ENCODE measurements around the gene FAM221B.

The FAM221B gene

DNA sequence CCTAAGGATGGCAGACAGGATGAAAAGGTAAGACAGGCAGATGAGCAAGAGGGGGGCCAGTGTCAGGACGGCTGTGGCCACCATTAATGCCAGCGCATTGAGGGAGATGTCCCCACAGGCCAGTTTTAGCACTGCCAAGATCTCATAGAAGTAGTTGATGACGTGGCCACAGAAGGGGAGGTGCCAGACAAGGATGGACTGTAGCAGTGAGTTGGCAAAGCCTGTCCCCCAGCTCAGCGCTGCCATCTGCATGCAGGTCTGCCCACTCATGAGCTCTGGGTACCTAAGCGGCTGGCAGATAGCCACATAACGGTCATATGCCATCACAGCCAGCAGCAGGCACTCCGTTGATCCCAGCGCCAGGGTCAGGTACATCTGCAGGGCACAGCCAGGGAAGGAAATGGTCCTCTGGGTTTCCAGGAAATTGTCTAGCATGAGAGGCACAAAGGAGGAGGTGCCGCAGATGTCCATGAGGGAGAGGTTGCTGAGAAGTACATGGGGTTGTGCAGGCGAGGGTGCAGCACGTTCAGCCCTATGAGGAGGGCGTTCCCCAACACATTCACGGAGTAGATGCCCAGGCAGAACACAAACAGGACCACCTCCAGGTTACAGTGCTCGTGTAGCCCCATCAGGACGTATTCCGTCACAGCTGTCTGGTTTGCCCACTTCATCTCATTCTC is 30.9 kb upstream of the FAM221B start:
- in situ Hi-C loops (cut with HindIII; ENCODE audit: low pct_ligation_motif_present, low sequenced_read_pairs): no loop called here
- TF ChIP-seq, protein P1, sequence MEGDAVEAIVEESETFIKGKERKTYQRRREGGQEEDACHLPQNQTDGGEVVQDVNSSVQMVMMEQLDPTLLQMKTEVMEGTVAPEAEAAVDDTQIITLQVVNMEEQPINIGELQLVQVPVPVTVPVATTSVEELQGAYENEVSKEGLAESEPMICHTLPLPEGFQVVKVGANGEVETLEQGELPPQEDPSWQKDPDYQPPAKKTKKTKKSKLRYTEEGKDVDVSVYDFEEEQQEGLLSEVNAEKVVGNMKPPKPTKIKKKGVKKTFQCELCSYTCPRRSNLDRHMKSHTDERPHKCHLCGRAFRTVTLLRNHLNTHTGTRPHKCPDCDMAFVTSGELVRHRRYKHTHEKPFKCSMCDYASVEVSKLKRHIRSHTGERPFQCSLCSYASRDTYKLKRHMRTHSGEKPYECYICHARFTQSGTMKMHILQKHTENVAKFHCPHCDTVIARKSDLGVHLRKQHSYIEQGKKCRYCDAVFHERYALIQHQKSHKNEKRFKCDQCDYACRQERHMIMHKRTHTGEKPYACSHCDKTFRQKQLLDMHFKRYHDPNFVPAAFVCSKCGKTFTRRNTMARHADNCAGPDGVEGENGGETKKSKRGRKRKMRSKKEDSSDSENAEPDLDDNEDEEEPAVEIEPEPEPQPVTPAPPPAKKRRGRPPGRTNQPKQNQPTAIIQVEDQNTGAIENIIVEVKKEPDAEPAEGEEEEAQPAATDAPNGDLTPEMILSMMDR (IDR thresholded peaks at IDR 0.05; ENCODE audit: low read depth, low read length, missing control alignments): peak; percentile 19

DNA sequence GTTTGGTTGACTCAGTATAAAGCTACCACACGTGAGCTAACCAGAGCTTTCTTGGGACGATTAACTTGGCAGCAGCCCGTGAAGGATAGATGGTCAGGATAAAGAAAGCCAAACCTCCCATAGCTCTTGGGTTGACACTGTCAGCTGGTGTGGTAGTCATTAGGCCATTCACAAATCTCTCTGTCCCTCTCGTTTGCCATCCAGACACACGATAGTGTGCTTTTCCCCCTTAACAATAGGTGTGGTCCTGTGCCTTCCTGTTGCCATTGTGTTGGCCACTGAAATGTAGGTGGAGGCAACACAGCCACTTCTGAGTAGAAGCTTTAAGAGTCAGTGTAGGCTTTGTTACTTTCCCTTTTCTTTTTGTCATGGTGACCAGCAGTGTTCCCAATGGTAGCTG is 29.9 kb upstream of the FAM221B start:
- in situ Hi-C loops (cut with HindIII; ENCODE audit: low pct_ligation_motif_present, low sequenced_read_pairs): no loop called here
- H3K4me3 ChIP-seq (ENCODE audit: low read depth, low read length): no peak overlapping the region
- TF ChIP-seq, protein P1 (IDR thresholded peaks at IDR 0.05; ENCODE audit: low read depth, low read length, missing control alignments): no peak
- H3K36me3 ChIP-seq (replicated peaks): no peaks in the 10 kb centered on the region
- H3K27ac ChIP-seq: no peak overlapping the region
- DNase-seq: no peak
- peaks cover 1% of the 10 kb centered on the region for H3K27me3 ChIP-seq (replicated peaks)

More for the DNA sequence above, 30.9 kb upstream of the FAM221B start:
- no peaks in the 10 kb centered on the region for H3K36me3 ChIP-seq (replicated peaks)
- no peak overlapping the region for H3K4me3 ChIP-seq (ENCODE audit: low read depth, low read length)
- peaks cover 1% of the 10 kb centered on the region for H3K27me3 ChIP-seq (replicated peaks)
- no peak overlapping the region for H3K27ac ChIP-seq
- DNase-seq: no peak

DNA sequence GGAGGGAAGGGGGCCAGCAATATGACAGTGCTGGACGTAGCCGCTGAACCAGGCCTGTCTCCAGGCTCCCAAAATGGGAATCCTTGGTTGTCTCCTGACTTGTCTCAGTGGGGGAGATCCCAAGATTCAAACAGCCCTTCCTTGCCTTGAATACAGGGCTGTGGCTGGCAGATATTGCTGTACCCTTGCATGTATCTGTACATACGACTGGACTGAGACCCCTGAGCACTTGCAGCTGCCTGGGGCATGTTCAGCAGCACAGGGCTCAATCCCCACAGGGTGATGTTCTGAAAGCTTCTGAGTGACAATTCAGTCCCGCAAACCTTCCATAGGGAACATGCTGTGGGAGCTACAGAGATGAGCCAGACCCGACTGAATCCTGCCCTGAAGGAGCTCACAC is 28.4 kb upstream of the FAM221B start:
- H3K4me3 ChIP-seq (ENCODE audit: low read depth, low read length): no peak overlapping the region
- in situ Hi-C loops (cut with HindIII; ENCODE audit: low pct_ligation_motif_present, low sequenced_read_pairs): no loop called here
- TF ChIP-seq, protein P1 (IDR thresholded peaks at IDR 0.05; ENCODE audit: low read depth, low read length, missing control alignments): no peak
- no peaks in the 10 kb centered on the region for H3K36me3 ChIP-seq (replicated peaks)
- no peak for DNase-seq
- peaks cover 1% of the 10 kb centered on the region for H3K27me3 ChIP-seq (replicated peaks)
- H3K27ac ChIP-seq: no peak overlapping the region

DNA sequence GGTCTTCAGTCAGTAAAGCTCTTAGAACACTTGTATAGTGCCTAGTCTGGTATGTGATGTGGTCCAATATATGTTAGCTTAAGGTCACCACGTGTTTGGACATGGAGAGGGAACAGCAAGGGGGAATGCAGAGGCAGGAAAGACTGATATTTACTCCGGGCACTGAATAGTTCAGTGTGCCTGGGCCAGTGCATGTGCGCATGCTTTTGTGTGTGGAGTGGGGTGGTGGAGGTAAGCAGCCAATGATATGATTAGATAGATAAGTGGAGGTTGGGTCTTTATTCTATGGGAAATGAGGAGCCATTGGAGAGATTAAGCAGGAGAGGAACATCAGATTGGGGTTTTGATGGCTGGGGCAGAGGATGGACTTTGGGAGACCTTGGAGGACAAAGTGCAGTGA is 27.7 kb upstream of the FAM221B start:
- Histone ChIP-seq H3K27me3 (replicated peaks) (no peaks in the 10 kb centered on the region), H3K36me3 (replicated peaks) (no peaks in the 10 kb centered on the region), H3K4me3 (ENCODE audit: low read depth, low read length) (no peak overlapping the region), H3K27ac (no peak overlapping the region)
- in situ Hi-C loops (cut with HindIII; ENCODE audit: low pct_ligation_motif_present, low sequenced_read_pairs): no loop called here
- TF ChIP-seq, protein P1 (IDR thresholded peaks at IDR 0.05; ENCODE audit: low read depth, low read length, missing control alignments): no peak
- no peak for DNase-seq

DNA sequence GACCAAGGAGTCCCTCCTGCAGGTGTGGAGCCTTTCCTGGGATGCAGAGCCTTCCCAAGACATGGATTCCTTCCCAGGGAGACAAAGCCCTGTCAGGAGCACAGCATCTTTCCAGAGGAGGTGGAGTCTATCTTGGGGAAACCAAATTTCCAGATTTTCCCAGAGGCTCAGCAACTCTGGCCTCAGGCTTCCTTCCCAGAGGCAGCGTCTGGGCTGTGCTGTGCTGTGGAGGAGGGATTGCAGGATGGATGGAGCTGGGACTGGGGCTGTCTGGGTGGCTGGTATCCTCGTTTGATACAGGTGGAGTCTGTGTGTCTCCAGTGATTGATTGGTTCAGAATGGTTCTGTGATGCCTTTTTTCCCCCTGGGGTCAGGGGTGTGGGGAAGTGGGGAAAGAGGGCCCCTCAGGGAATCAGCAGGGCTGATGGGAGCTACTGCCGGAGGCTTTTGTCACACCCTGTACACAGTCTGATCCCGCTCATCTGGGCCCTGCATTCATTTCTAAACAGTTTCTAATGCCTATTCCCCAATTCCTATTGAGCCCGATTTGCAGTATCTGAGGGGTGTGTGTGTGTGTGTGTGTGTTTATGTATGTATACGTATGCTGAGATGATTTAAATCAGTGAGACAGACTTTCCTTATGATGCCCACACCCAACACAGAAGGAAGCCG is 25.7 kb upstream of the FAM221B start:
- Histone ChIP-seq H3K27ac (no peak overlapping the region), H3K4me3 (ENCODE audit: low read depth, low read length) (no peak overlapping the region), H3K36me3 (replicated peaks) (no peaks in the 10 kb centered on the region), H3K27me3 (replicated peaks) (no peaks in the 10 kb centered on the region)
- DNase-seq: no peak
- in situ Hi-C loops (cut with HindIII; ENCODE audit: low pct_ligation_motif_present, low sequenced_read_pairs): no loop called here
- TF ChIP-seq, protein P1 (IDR thresholded peaks at IDR 0.05; ENCODE audit: low read depth, low read length, missing control alignments): no peak

All from brain microvascular endothelial cell (primary cell).